Caco-2 (cell line): ENCODE results near the gene OGFOD3. TPM values are rescaled to one million over a fixed set of nuclear protein-coding genes. Genes with fewer than 3 reads are reported as not detected.

Experiments
- BruUV-seq: library from RNA; stranded (reverse); fragments of 400-500 nt; replicated peaks from 2 replicates; lab custom pipeline; 2021; lab: Mats Ljungman, UMichigan
- CTCF ChIA-PET: fragments of 300-600 bp; sonication (Branson Sonifier 250); formaldehyde crosslinking; loops from one replicate; lab custom pipeline; 2022; ENCODE audit warnings: antibody characterized with exemption; lab: Charles Lee
- POLR2A ChIA-PET: fragments of 300-600 bp; sonication (Branson Sonifier 250); formaldehyde crosslinking; loops from one replicate; lab custom pipeline; 2022; ENCODE audit warnings: antibody characterized with exemption; lab: Charles Lee
- DNase-seq, 2 experiments: peaks; one replicate each; pipeline versions ENCODE4 v3.0.0 to v3.0.0-alpha.2; 2020 to 2022
- H3K27me3 ChIP-seq: replicated peaks from 2 replicates; pipeline ENCODE4 v1.6.0; 2011; ENCODE audit warnings: low read length; ENCODE audit not compliant: control insufficient read depth, insufficient read depth
- H3K36me3 ChIP-seq: 2 replicates; pipeline ENCODE4 v1.5.1; 2011; ENCODE audit warnings: low read length; ENCODE audit not compliant: control insufficient read depth, insufficient read depth
- H3K4me1 ChIP-seq: fragments of 250-450 bp; sonication (Bioruptor Pico); 2 replicates; pipeline ENCODE4 v1.5.1; 2020; ENCODE audit warnings: mild to moderate bottlenecking
- H3K4me3 ChIP-seq: 2 replicates; pipeline ENCODE4 v1.5.1; 2011; ENCODE audit warnings: low read depth, mild to moderate bottlenecking, control low read depth, low read length
- H3K9me3 ChIP-seq: fragments of 250-450 bp; sonication (Bioruptor Pico); 2 replicates; pipeline ENCODE4 v1.5.1; 2020; ENCODE audit warnings: mild to moderate bottlenecking, moderate library complexity
- H3K27ac Mint-ChIP-seq: one replicate; pipeline ENCODE4 v1.8.0; 2022; ENCODE audit warnings: mixed read lengths; ENCODE audit not compliant: unreplicated experiment
- H3K27me3 Mint-ChIP-seq: one replicate; pipeline ENCODE4 v1.8.0; 2022; ENCODE audit warnings: mixed read lengths; ENCODE audit not compliant: insufficient read depth, unreplicated experiment
- H3K36me3 Mint-ChIP-seq: one replicate; pipeline ENCODE4 v1.8.0; 2022; ENCODE audit warnings: mild to moderate bottlenecking, mixed read lengths; ENCODE audit not compliant: insufficient read depth, unreplicated experiment
- H3K4me1 Mint-ChIP-seq: one replicate; pipeline ENCODE4 v1.8.0; 2022; ENCODE audit warnings: low read depth, mixed read lengths; ENCODE audit not compliant: unreplicated experiment
- H3K4me3 Mint-ChIP-seq: one replicate; pipeline ENCODE4 v1.8.0; 2022; ENCODE audit warnings: mild to moderate bottlenecking, moderate library complexity, mixed read lengths; ENCODE audit not compliant: unreplicated experiment
- H3K9me3 Mint-ChIP-seq: one replicate; pipeline ENCODE4 v1.8.0; 2022; ENCODE audit warnings: mixed read lengths; ENCODE audit not compliant: unreplicated experiment
- intact Hi-C: fragments of 100-400 bp; cut with micrococcal nuclease; formaldehyde crosslinking; loops from one replicate; pipeline ENCODE4 v1.10.0; 2022; ENCODE audit not compliant: unreplicated experiment
- total RNA-seq: library from RNA; stranded (reverse); gene quantifications from 2 replicates; pipeline ENCODE4 v1.2.3, GENCODE V29; 2022
- TF ChIP-seq, protein P1 (sequence below), 2 experiments: fragments of 200-600 bp in 1 of 2; IDR thresholded peaks; 1 replicate in 1 of 2; 2 replicates in 1 of 2; pipeline versions ENCODE4 v1.5.1 to v1.8.0; 2011 to 2022; ENCODE audit warnings: antibody characterized with exemption in 1 of 2, control low read depth in 1 of 2, inconsistent platforms in 1 of 2, low read depth in 1 of 2, low read length in 1 of 2, mild to moderate bottlenecking in 1 of 2, moderate library complexity in 1 of 2; ENCODE audit not compliant: insufficient read depth in 1 of 2, severe bottlenecking in 1 of 2, unreplicated experiment in 1 of 2

Gene OGFOD3
- total RNA-seq, 1 experiment from 2014 or later = 51.2 TPM

DNA sequence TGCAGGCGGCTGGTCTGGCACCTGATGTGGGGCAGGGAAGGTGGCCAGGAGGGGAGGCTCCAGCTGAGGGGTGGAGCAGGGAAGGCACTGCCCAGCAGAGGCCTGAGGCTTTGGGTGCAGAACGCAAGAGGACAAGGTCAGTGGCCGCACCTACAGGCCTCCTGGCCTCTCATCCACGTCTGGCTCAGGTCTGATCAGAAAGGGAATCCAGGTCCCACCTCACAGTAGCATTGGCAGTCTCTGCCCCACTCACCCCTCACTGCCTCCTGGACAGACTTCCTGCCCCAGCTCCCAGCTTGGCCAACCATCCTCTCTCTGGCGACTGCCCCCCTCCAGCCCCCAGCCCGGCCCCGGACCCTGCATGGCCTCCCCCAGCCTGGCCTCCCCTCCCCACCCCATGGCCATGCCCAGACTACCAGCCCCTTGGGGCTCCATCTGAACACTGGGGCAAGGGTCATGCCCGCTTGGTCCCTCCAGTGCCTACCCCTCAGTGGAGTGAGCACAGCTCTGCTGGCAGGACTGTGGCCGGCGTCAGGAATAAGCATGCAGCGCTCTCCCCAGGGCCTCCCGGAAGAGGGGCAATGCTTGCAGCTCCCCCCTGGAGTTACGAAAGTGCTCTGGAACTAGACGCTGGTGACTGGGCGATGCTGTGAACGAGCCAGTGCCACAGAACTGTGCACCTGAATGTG, 42.2 kb downstream of the OGFOD3 start:
- ChIA-PET POLR2A (interaction anchor here (0.6 kb wide), 1 partner anchor 146 kb away, joined by 6 read pairs; no protein-coding TSS in a partner anchor), CTCF (no interaction called here)
- H3K4me1 ChIP-seq = peaks cover 4% of the 10 kb centered on the region; the same call in 1 of the 2 replicates
- H3K27ac Mint-ChIP-seq = no peak overlapping the region
- TF ChIP-seq, protein P1, sequence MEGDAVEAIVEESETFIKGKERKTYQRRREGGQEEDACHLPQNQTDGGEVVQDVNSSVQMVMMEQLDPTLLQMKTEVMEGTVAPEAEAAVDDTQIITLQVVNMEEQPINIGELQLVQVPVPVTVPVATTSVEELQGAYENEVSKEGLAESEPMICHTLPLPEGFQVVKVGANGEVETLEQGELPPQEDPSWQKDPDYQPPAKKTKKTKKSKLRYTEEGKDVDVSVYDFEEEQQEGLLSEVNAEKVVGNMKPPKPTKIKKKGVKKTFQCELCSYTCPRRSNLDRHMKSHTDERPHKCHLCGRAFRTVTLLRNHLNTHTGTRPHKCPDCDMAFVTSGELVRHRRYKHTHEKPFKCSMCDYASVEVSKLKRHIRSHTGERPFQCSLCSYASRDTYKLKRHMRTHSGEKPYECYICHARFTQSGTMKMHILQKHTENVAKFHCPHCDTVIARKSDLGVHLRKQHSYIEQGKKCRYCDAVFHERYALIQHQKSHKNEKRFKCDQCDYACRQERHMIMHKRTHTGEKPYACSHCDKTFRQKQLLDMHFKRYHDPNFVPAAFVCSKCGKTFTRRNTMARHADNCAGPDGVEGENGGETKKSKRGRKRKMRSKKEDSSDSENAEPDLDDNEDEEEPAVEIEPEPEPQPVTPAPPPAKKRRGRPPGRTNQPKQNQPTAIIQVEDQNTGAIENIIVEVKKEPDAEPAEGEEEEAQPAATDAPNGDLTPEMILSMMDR (IDR thresholded peaks at IDR 0.05; ENCODE audit: insufficient read depth in 1 of 2, low read depth in 1 of 2, low read length in 1 of 2, severe bottlenecking in 1 of 2, unreplicated experiment in 1 of 2) = no peak
- DNase-seq = no peak
- no peaks in the 10 kb centered on the region for H3K27me3 ChIP-seq
- no peaks in the 10 kb centered on the region for H3K4me1 Mint-ChIP-seq
- intact Hi-C loops = no loop called here
- no peaks in the 10 kb centered on the region for H3K27me3 Mint-ChIP-seq
- no peaks in the 10 kb centered on the region for H3K36me3 Mint-ChIP-seq
- no peaks in the 10 kb centered on the region for H3K36me3 ChIP-seq
- H3K4me3 ChIP-seq = no peak overlapping the region
- no peaks in the 10 kb centered on the region for H3K9me3 Mint-ChIP-seq
- no peaks in the 10 kb centered on the region for H3K9me3 ChIP-seq
- BruUV-seq = no TSS peak
- no peak overlapping the region for H3K4me3 Mint-ChIP-seq

DNA sequence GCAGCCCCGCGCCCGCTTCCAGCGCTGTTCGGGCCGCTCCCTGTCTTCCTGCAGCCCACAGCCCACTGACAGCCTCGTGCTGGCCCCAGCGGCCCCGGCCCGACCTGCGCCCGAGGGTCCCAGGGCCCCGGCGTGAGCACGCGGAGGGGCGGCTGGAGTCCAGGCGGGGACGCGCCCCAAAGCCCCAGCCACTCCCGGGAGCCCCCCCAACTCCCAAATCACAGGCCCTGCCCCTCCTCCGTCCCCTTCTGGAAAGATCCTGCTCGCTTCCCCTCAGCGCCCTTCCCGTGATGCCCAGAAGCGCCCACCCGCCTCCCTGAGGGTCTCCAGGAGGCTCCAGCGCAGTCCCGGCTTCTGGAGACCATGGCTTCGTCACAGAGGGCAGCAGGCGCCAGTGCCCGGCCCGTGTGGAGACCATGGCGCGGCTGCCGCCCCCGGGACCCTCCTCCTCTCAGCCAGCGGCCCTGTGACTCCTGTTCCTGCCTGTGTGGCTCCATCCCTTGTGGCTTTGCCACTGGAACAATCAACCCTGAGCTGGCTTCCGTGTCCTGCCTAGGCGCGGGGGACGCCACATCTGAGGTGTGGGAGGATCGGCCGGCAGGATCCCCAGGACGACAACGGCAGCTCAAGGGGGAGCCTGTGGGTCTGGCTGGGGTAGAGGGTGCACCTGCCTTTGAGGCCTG, 42.9 kb downstream of the OGFOD3 start:
- H3K4me3 ChIP-seq = no peak overlapping the region
- ChIA-PET CTCF (no interaction called here), POLR2A (interaction anchor here (0.6 kb wide), 1 partner anchor 147 kb away, joined by 6 read pairs; no protein-coding TSS in a partner anchor)
- no peaks in the 10 kb centered on the region for H3K9me3 ChIP-seq
- H3K36me3 ChIP-seq = no peaks in the 10 kb centered on the region
- no peak for DNase-seq
- intact Hi-C loops = no loop called here
- H3K27me3 ChIP-seq = no peaks in the 10 kb centered on the region
- no TSS peak for BruUV-seq
- peaks cover 4% of the 10 kb centered on the region; the same call in 1 of the 2 replicates for H3K4me1 ChIP-seq
- no peak overlapping the region for H3K4me3 Mint-ChIP-seq
- H3K27me3 Mint-ChIP-seq = no peaks in the 10 kb centered on the region
- H3K27ac Mint-ChIP-seq = no peak overlapping the region
- H3K36me3 Mint-ChIP-seq = no peaks in the 10 kb centered on the region
- TF ChIP-seq, protein P1 (IDR thresholded peaks at IDR 0.05; ENCODE audit: insufficient read depth in 1 of 2, low read depth in 1 of 2, low read length in 1 of 2, severe bottlenecking in 1 of 2, unreplicated experiment in 1 of 2) = no peak
- no peaks in the 10 kb centered on the region for H3K9me3 Mint-ChIP-seq
- no peaks in the 10 kb centered on the region for H3K4me1 Mint-ChIP-seq

DNA sequence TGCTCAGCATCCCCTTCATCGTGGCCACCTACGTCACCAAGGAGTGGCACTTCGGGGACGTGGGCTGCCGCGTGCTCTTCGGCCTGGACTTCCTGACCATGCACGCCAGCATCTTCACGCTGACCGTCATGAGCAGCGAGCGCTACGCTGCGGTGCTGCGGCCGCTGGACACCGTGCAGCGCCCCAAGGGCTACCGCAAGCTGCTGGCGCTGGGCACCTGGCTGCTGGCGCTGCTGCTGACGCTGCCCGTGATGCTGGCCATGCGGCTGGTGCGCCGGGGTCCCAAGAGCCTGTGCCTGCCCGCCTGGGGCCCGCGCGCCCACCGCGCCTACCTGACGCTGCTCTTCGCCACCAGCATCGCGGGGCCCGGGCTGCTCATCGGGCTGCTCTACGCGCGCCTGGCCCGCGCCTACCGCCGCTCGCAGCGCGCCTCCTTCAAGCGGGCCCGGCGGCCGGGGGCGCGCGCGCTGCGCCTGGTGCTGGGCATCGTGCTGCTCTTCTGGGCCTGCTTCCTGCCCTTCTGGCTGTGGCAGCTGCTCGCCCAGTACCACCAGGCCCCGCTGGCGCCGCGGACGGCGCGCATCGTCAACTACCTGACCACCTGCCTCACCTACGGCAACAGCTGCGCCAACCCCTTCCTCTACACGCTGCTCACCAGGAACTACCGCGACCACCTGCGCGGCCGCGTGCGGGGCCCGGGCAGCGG, 43.6 kb downstream of the OGFOD3 start:
- no TSS peak for BruUV-seq
- intact Hi-C loops = no loop called here
- Mint-ChIP-seq H3K4me3 (no peak overlapping the region), H3K36me3 (no peaks in the 10 kb centered on the region), H3K27me3 (no peaks in the 10 kb centered on the region), H3K9me3 (no peaks in the 10 kb centered on the region), H3K4me1 (no peaks in the 10 kb centered on the region), H3K27ac (no peak overlapping the region)
- no peaks in the 10 kb centered on the region for H3K36me3 ChIP-seq
- peaks cover 4% of the 10 kb centered on the region; the same call in 1 of the 2 replicates for H3K4me1 ChIP-seq
- TF ChIP-seq, protein P1 (IDR thresholded peaks at IDR 0.05; ENCODE audit: insufficient read depth in 1 of 2, low read depth in 1 of 2, low read length in 1 of 2, severe bottlenecking in 1 of 2, unreplicated experiment in 1 of 2) = no peak
- H3K9me3 ChIP-seq = no peaks in the 10 kb centered on the region
- no peak overlapping the region for H3K4me3 ChIP-seq
- no peaks in the 10 kb centered on the region for H3K27me3 ChIP-seq
- no peak for DNase-seq
- POLR2A ChIA-PET = no interaction called here
- CTCF ChIA-PET = no interaction called here
